Bladder microvascular endothelial cell (primary cell): ENCODE results near the gene GJB3. TPM values are rescaled to one million over a fixed set of nuclear protein-coding genes. Genes with fewer than 3 reads are reported as not detected.

Source experiments
- total RNA-seq: library from RNA; depleted of rRNA; stranded (reverse); fragments of >200 nt; gene quantifications from 2 replicates; pipeline ENCODE4 v1.2.3, GENCODE V29; 2014

GJB3 gene
- total RNA-seq, result not detected in 2 replicates

GRCh38 chr1:34781071-34781843 lies at the start of gene GJB3:
Gene GJB3 (plus strand): TSS chr1:34781214. CDS start chr1:34784763, 3,549 bp downstream.

GRCh38 chr1:34754964-34755637 lies 25.9 kb upstream of the GJB3 start, which contains the start of gene GJB5:
Gene GJB5 (plus strand): TSS chr1:34755047. CDS start chr1:34757331, 2,284 bp downstream.

GRCh38 chr1:34759503-34760357 lies 21.3 kb upstream of the GJB3 start, which contains the start of gene GJB4:
Gene GJB4 (plus strand): TSS chr1:34759740. CDS start chr1:34761255, 1,515 bp downstream.

GRCh38 chr1:34792868-34793727 lies 12.1 kb downstream of the GJB3 start, which contains the start of gene GJA4:
Gene GJA4 (plus strand): TSS chr1:34792999. CDS start chr1:34794214, 1,215 bp downstream.

Other genes starting within 250 kb of the GJB3 start
- gene GJB5, start 26.2 kb upstream of the GJB3 start, total RNA-seq, result not detected in 2 replicates
- not detected in 2 replicates for gene GJB4, start 21.5 kb upstream of the GJB3 start, total RNA-seq
- 2.6 and 130 TPM in 2 replicates for gene GJA4, start 11.8 kb downstream of the GJB3 start, total RNA-seq
- 30.1 and 67.7 TPM in 2 replicates for gene SMIM12, start 78.5 kb downstream of the GJB3 start, total RNA-seq
- under 0.01 TPM in 2 replicates for gene DLGAP3, start 148.4 kb downstream of the GJB3 start, total RNA-seq
- gene TMEM35B, start 204.1 kb downstream of the GJB3 start, total RNA-seq, result 19.4 and 22.2 TPM in 2 replicates